Raji (cell line): ENCODE results near the gene BDP1.

ENCODE experiments used
- POLR2A ChIP-seq: IDR thresholded peaks from 2 replicates; pipeline ENCODE4 v1.6.1; 2011; ENCODE audit warnings: low read depth, low read length, control low read depth; ENCODE audit not compliant: insufficient read depth

The BDP1 gene

GRCh38 chr5:71591100-71591499, 135.6 kb downstream of the BDP1 start:
- no peak for TF ChIP-seq POLR2A

- TF ChIP-seq POLR2A, result no peak
Measured at GRCh38 chr5:71596169-71596568, 140.7 kb downstream of the BDP1 start.

- no peak for TF ChIP-seq POLR2A
Measured at GRCh38 chr5:71597001-71597400, 141.6 kb downstream of the BDP1 start.

DNA sequence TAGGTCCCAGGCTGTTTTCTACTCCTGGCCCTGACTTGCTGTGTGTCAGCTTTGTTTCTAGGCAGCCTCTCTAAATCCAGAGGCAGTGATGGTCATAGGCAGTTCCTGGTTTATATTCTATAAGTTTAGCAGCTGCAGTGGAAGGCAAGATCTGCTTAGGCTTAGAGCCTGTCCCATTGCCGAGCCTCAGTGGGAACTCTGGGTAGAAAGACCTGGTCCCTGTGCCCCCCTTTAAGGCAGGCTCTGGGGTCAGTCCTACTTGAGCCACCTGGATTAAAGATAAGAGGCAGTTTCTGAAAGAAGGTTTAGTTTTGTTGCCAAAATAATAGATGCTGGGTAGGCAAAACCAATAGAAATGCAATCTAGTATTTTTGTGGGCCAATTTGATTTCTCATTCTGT, 145.3 kb downstream of the BDP1 start:
- TF ChIP-seq POLR2A, result no peak

GRCh38 chr5:71601222-71602026, 146.0 kb downstream of the BDP1 start:
- TF ChIP-seq POLR2A, result no peak

GRCh38 chr5:71615809-71616208, 160.4 kb downstream of the BDP1 start:
- no peak for TF ChIP-seq POLR2A
